HG03558 (cell line): ENCODE measurements around the gene TMEM54.

Source experiments
- ATAC-seq: cut with Tn5 transposase; IDR thresholded peaks from one replicate; pipeline ENCODE4 v1.9.1; 2021; ENCODE audit warnings: moderate number of reproducible peaks; ENCODE audit not compliant: unreplicated experiment; ENCODE audit errors: extremely low read depth

Gene TMEM54

GRCh38 chr1:32867151-32867550, 34.0 kb downstream of the TMEM54 start:
- no peak for ATAC-seq

DNA sequence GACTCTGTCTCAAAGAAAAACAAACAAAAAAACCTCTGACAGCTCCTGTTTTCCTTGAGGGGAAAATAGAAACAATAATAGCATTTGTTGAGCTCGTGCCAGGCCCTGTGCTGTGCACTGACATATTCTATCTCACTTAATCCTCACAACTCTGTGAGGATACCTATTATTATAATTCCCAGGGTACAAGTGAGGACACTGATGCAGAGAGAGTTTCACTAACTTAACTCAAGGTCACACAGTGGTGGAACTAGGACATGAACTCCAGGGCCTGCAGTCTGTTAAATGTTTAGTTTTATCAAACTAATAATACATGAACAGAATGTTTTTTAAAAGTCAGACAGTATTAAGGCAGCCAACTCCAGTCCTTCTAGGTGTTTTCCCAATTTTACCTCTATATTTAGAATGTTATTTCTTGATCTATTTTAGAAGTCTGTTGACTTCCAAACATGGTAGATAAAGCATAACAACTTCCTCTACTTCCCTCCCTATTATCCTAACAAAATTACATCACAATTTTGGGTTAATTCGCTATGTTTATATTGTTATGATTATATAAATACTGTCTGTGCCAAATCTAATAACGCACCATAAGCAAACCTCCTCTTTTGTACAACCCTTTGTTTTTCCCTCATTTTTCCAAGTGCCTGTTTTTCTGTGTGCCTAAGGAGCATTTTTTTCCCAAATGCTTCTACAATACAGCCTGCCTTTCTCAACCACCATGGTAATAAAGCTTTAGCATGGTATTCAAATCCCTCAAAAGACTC, 35.4 kb downstream of the TMEM54 start:
- ATAC-seq, result no peak

GRCh38 chr1:32864375-32865019, 36.7 kb downstream of the TMEM54 start:
- no peak for ATAC-seq

DNA sequence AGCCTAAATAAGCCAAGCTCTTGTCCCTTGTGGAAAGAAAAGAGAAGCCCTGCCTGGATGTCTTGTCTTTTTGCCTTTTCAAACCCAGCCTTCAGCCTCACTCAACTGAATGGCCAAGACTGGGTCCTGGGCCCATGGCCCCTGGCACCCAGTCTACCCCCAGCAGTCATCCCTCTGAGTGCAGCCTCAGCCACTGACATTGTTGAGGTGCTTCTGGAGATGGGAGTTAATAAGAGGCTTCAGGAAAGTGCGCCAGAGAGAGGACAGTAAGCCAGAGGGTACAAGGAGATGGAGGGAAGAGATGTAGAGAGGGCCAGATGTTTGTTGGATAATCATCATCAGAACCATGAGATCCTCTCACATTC, 37.3 kb downstream of the TMEM54 start:
- ATAC-seq, result no peak

- ATAC-seq, result no peak
Observed at GRCh38 chr1:32863218-32863880, 37.8 kb downstream of the TMEM54 start.

GRCh38 chr1:32861904-32862695, 39.1 kb downstream of the TMEM54 start:
- ATAC-seq, result no peak

GRCh38 chr1:32860566-32860965, 40.6 kb downstream of the TMEM54 start:
- no peak for ATAC-seq

GRCh38 chr1:32859915-32860314, 41.3 kb downstream of the TMEM54 start:
- ATAC-seq, result no peak

- ATAC-seq, result no peak
Observed at GRCh38 chr1:32858791-32859190, 42.4 kb downstream of the TMEM54 start.

DNA sequence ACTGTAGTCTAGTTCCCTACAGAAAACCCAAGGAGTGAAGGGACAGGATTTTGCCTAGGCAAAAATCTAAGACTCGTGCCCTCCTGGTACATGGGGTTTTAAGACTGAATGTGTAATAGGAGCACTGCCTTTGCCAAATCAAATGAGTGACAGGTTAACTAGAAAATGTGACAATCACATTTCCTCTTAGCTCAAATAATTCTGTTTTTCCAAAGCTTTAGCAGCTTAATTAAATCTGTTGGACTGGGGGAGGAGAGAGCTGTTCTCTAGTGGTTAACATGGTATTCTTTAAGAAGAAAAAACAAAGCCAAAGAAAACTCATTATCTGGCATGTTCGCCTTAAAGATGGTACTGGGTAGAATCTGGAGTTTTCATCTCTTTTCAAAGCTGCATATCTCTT, 43.1 kb downstream of the TMEM54 start:
- ATAC-seq, result no peak

GRCh38 chr1:32855861-32856617, 45.1 kb downstream of the TMEM54 start:
- ATAC-seq, result no peak

DNA sequence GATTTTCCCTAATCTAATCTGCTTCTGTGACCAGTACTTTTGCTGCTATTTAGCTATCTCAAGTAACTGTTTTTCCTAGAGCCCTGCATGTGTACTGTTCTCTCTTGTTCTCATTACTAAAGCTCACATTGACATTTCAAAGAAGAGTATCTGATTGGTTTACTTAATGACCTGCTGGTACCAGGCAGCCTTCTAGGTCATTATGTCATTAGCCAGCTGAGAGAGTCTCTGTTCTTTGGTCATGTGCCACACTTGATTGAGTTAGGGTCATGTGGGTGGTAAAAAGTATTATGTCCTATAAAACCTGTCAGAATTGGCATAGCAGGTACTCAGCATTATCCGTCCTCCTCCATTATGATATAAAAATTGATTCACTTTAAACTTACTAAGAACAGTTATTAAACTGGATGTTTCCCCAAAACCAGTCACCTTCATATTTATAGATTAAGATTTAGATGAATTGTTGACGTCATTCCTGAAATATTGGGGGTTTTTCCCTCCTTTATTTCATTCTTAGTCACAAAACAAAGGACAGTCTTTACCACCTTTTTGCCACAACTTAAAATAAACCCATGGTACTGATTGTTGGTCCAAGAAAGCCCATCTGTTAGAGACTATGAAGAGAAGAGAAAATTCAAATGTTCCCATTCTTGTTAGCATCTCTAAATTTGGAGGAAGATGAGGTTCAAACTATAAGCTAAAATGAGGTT, 52.7 kb downstream of the TMEM54 start:
- no peak for ATAC-seq
